HT-29 (cell line): ENCODE measurements around the gene ODF2L. TPM values are rescaled to one million over a fixed set of nuclear protein-coding genes. Genes with fewer than 3 reads are reported as not detected.
"Not testable (repeated sequence)": the region's sequence is repeated elsewhere in the genome, so short reads cannot be mapped to it uniquely, and the experiment has no call there.

Experiments used
- DNase-seq: peaks from one replicate; pipeline ENCODE4 v3.0.0-alpha.2; 2015; ENCODE audit warnings: low spot score
- total RNA-seq: library from RNA; depleted of rRNA; stranded (reverse); fragments of >200 nt; shearing (Covaris generic); gene quantifications from 2 replicates; pipeline ENCODE4 v1.2.3, GENCODE V29; 2014

The ODF2L gene
- total RNA-seq, 1 experiment from 2014 or later = 9.7 TPM

DNA sequence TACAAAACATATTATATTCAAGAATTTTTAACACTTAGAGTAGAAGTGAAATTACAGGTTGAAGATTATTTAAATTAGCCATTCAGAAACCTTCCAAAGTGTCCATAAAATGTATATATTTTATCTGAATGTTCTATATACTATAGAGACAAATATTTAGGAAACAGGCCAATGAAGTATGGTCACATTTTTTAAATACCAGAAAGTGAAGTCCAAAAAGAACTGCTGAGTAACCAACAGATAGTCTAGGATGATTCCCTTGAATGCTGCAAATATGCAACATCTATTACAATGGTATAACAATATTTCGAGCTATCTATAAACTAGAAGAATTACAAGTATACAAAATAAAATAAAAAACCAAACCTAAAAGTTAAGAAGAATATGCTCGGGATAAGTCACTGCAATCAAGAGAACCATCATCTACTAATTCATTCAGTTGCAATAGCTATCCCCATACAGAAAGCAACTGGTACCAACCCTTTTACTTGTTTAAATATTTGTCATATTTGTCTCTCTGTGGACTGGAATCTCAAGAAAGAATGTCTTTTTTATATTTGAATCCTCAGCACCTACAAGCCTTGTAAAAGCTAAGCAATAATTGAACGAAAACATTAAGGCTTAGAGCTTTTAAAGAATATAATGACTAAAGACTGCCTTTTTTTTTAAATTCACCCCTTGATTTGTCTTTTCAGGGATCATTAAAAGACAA is 8.1 kb downstream of the ODF2L start:
- DNase-seq = no peak

- DNase-seq = no peak
Measured at GRCh38 chr1:86382878-86383277, 13.2 kb downstream of the ODF2L start.

GRCh38 chr1:86381223-86381622 is 14.9 kb downstream of the ODF2L start:
- no peak for DNase-seq

DNA sequence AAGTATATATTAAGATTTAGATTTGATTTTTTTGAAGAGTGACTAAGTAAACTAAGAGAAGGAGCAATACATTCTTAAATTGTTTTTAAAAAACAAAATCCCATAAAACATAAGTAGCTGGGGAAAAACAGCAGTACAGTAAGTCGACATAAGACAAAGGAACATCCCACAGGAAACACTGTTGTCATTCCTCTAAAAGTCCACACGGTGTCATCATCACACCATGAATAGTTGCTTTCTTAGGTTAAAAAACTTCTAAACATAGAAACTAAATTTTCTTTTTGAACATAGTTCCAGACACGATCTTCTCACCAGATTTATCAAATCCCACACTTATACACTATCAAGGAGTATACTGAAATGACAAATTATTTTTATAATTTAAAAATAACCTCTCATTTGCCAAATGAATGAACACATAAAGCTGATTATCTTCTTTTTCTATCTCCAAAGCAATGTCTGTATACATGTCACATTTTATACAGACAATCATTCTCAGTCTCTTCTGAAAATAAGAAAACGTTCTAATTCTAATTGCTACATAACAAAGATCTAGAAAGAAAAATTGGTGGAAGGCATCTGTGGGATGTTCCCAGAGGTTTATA is 15.8 kb downstream of the ODF2L start:
- DNase-seq = peak; percentile 85

GRCh38 chr1:86378813-86379212 is 17.3 kb downstream of the ODF2L start:
- DNase-seq = no peak

DNA sequence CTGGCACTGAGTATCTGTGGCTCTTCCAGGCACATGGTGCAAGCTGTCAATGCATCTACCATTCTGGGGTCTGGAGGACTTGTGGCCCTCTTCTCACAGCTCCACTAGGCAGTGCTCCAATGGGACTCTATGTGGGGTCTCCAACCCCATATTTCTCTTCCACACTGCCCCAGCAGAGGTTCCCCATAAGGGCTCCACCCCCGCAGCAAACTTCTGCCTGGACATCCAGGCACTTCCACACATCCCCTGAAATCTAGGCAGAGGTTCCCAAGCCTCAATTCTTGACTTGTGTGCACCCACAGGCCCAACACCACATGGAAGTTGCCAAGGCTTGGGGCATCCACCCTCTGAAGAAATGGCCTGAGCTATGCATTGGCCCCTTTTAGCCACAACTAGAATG is 18.8 kb downstream of the ODF2L start:
- no peak for DNase-seq

- DNase-seq = no peak
Measured at GRCh38 chr1:86375688-86376087, 20.4 kb downstream of the ODF2L start.

DNA sequence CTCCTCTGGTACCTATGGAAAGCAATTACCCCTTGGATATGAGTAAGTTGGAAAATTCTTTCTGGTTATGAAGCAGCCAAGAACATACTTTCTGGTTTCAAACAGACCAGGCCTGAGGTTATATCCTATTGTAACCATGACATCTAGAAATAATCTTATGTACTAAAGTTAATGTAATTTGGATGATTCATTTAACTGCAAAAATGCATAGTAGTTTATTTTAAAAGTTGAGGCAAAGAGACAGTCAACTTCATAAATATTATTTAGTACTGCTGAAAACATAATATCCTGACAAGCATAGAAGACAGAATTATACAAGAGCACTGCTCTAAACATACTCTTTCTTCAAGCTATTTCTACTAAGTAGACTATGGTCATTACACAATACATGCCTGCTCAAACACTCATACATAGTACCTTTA is 25.5 kb downstream of the ODF2L start:
- no peak for DNase-seq

DNA sequence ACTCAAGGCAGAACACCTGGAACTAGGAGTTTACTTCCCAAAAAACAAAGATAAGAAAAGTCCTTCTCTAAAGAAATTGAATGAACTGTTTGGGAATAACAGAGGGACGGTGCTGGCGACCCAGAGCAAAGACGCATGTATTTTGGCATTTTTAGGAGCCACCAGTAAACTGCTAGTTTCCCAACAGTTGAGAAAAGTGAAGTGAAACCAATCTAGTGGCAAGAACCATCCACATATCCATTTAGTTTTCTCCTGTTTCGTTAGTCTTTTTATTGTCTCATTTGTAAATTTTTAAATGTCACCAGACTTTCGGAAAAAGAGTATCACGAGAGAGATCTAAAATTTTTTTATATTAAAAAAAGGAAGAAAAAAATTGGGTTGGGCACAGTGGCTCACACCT is 30.2 kb downstream of the ODF2L start:
- no peak for DNase-seq

DNA sequence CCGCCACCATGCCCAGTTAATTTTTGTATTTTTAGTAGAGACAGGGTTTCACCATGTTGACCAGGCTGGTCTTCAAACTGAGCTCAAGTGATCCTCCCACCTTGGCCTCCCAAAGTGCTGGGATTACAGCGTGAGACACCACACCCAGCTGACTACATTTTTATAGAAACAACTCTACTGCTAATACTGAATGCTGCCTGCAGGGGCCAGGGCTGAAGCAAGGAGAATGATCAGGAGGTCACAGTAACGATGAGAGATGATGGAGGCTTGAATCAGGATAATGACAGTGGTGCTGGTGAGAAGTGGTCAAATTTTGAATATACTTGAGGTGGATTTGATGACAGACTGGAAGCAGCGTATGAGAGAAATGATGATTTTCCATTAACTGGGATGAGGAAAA is 33.3 kb downstream of the ODF2L start:
- DNase-seq = no peak

DNA sequence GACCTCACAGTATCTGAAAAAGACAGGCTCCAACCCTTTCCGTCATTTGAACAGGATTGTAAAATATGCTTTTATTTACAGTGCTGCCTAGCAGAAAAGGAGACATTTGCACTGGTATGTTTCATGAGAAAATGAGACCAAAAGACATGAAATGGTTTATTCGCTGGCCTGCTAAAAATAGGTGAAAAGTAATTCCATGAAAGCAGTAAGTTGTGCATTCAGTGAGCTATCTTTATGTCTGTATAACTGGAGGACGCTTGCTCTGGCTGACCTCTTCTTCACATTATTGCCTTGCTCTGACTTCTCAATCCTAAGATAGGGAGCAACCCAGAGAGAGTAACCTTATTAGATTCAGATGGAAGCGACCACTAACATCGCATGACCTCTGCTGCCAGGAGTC is 38.3 kb downstream of the ODF2L start:
- DNase-seq = no peak

GRCh38 chr1:86356247-86356646 is 39.9 kb downstream of the ODF2L start:
- peak; percentile 32 for DNase-seq

- DNase-seq = no peak
Measured at GRCh38 chr1:86352086-86352485, 44.0 kb downstream of the ODF2L start.

DNA sequence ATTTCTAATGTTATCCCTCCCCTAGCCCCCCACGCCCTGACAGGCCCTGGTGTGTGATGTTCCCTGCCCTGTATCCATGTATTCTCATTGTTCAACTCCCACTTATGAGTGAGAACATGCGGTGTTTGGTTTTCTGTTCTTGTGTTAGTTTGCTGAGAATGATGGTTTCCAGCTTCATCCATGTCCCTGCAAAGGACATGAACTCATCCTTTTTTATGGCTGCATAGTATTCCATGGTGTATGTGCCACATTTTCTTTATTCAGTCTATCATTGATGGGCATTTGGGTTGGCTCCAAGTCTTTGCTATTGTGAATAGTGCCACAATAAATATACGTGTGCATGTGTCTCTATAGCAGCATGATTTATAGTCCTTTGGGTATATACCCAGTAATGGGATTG is 45.9 kb downstream of the ODF2L start:
- DNase-seq = not testable (repeated sequence)

DNA sequence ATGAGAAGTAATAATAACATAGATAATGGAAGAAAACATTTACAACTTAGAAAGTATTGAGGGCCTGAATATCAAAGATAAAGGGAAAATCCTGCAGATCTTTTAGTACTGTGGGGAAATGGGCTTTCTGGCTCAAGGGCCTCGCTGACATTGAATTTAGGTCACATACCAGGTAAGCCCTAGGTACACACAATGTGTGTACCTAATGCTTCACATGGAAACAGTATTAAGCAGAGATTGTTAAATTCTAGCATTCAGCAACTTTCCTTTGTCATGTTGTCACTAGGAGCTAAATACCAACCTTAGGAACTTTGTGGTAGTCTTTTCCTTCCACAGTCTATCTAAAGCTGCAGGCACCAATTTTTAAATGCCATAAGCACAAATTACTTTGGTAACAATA is 49.7 kb downstream of the ODF2L start:
- DNase-seq = no peak

DNA sequence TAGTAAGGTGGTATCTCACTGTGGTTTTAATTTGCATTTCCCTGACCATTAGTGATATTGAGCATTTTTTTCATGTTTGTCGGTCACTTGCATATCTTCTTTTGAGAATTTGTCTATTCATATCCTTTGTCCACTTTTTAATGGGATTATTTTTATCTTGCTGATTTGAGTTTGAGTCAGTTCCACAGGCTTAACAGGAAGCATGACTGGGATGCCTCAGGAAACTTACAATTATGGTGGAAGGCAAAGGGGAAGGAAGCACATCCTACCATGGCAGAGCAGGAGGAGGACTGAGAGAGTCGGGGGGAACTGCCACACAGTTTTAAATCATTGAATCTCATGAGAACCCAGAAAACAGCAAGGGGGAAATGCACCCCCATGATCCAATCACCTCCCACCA is 51.1 kb downstream of the ODF2L start:
- DNase-seq = no peak

DNA sequence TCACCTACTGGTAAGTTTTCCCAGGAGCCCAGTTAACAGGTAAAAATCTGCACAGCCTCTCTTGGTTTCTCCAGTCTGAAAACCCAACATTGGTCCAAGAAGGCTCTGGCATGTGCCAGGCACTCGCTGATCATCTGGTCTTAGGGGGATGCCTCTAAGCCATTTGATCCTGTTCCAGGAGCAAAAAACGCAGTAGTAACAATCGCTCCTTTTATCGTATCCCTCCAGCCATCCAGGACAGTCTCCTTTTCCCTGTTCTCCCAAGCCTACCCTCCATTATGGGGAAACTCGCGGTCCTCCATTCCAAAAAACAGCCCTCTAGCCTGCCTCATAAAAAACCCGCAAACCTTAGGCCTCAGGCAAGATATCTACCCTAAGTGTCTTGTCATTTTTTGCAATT is 56.2 kb downstream of the ODF2L start:
- DNase-seq = no peak

DNA sequence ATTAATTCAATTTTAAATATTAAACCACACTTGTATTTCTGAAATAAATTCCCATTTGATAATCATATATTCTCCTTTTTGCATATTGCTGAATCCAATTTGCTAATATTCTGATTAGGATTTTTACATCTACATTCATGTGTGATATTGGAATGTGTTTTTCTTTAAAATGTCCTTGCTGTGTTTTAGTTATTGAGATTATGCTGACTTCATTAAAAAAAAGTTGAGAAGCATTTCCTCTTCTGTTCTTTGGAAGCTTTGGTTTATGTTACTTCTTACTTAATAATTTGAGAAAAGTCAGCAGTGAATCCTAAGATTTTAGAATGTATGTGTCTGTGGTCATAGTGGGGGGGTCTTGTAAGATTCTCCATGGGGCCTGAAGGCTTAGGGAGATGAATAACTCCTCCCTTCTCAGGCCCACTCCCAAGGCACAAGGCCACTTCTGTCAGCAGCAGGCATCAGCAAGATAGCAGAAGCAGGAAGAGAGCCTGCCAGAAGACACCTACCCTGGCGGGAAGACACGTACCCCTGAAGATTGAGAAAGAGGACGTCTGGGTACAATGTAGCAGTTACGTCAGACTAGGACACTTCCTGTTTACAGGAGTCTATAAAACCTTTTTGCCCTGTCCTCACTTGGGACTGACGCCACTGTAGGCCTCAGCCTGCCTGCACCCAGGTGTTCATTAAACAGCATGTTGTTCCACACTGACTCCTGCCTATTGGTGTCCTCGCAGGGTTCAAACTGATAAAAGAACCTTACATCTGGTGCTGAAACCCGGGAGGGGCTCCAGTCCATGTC is 56.9 kb downstream of the ODF2L start:
- DNase-seq = no peak

DNA sequence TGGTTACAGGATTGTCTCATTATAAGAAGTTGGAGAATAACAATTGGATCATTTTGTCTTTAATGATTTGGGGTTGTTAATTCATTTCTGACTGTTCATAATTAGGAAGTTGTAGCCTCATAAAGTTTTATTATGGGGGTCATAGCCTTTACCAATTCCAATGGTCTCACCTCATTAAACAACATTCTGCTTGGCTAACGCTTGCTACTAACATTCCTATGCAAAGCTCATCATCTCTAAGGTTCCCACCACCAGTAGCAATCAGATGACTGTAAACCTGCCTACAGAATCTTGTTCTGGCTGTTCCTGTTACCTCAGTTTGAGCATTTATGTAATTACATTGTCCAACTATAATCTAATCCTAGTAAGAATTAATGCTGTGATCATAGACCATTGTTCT is 60.2 kb downstream of the ODF2L start:
- no peak for DNase-seq

GRCh38 chr1:86325264-86325663 is 70.9 kb downstream of the ODF2L start:
- DNase-seq = no peak

DNA sequence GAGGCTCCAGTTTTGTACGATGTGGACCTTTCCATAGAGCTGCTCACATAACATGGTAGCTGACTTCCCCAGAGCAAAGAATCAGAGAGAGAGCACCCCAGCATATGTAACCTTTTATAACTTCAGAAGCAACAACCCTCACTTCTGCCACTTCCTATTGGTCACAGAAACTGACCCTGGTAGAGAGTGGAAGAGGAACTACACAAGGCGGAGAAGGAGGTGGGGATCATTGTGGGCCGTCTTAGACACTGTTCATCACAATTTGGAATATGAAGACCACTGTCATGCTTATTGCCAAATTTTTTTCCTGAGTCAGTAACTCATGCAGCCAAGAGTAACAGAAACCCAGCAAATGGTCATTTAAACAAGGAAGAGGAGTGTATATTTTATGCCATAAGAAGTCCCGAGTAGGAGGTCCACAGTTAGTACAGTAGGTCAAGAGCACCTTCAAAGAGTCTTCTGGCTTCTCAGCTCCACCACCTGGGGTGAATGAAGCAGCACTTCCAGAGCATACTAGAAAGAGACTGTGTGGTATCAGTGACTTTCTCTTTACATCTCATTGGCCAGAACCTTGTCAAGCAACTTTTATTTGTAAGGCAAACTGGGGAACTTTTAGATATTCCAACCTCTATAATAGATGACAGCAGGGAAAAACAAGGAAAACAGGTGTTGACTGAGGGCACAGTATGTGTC is 71.8 kb downstream of the ODF2L start:
- DNase-seq = peak; percentile 8

DNA sequence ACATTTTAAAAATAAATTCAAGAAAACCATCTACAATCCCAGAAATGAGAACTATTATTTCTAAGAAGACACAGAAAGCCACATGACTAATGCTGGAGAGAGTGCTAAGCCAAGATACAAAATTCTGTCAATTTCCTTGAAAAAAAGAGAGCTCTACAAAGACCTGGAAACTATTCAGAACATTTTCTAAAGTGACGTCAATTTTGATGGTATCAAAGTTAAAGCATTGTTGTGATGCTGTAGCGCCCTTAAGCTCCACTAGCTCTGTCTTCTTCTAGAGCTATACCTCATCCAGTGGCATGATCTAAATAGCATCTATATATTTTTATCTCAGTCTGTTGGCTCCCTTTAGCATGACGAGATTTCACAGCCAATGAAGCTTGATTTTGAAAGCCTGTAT is 73.9 kb downstream of the ODF2L start:
- DNase-seq = no peak
